ENCODE measurements around the gene CLEC9A.

DNA sequence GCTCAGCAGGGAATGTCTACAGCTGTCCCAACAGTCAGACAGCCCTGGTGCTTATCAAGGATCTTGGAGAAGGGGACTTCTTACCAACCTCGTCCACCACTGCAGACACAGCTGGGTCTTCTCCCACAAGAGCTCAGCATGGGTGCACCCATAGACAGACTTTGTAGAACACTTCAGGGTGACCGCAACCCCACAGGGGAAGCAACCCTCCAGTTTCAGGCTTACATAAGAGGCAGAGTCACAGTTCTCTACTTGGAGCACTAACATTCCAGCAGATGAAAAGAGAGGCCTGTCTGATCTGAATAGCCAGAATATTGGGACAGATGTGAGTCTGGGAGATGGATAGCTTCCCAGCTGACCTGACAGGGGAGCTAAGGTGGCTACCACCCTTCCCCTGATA is 71.8 kb downstream of the CLEC9A start:
- no peak for TF ChIP-seq EZH2 (IDR thresholded peaks at IDR 0.05; ENCODE audit: borderline replicate concordance)
- no peak for TF ChIP-seq EZH2phosphoT487 (IDR thresholded peaks at IDR 0.05; ENCODE audit: low read depth, severe bottlenecking, unreplicated experiment)
- TF ChIP-seq, protein P1, sequence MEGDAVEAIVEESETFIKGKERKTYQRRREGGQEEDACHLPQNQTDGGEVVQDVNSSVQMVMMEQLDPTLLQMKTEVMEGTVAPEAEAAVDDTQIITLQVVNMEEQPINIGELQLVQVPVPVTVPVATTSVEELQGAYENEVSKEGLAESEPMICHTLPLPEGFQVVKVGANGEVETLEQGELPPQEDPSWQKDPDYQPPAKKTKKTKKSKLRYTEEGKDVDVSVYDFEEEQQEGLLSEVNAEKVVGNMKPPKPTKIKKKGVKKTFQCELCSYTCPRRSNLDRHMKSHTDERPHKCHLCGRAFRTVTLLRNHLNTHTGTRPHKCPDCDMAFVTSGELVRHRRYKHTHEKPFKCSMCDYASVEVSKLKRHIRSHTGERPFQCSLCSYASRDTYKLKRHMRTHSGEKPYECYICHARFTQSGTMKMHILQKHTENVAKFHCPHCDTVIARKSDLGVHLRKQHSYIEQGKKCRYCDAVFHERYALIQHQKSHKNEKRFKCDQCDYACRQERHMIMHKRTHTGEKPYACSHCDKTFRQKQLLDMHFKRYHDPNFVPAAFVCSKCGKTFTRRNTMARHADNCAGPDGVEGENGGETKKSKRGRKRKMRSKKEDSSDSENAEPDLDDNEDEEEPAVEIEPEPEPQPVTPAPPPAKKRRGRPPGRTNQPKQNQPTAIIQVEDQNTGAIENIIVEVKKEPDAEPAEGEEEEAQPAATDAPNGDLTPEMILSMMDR (IDR thresholded peaks at IDR 0.05; ENCODE audit: poor library complexity), result no peak

Measured in hepatocyte (in vitro differentiated cells).